Activated T-helper 2 cell treated with anti-CD3 and anti-CD28 coated beads, Interferon-gamma antibody, Interleukin-2, Interleukin-4, amounts not matched to agents 10 μg/mL and 5 μg/mL and 100 μg/mL, durations not matched to agents 14 hours and 24 hours and 36 hours (primary cell): ENCODE results near the gene BRDT. TPM values are rescaled to one million over a fixed set of nuclear protein-coding genes. Genes with fewer than 3 reads are reported as not detected.

ENCODE experiments used
- DNase-seq: peaks from one replicate; pipeline ENCODE4 v3.0.0; 2021; ENCODE audit warnings: low spot score
- H3K27ac Mint-ChIP-seq: one replicate; pipeline ENCODE4 v1.8.0; 2021; ENCODE audit warnings: mixed read lengths
- H3K27me3 Mint-ChIP-seq: one replicate; pipeline ENCODE4 v1.8.0; 2021; ENCODE audit warnings: low read depth, mixed read lengths
- H3K36me3 Mint-ChIP-seq: one replicate; pipeline ENCODE4 v1.8.0; 2021; ENCODE audit warnings: low read depth, mixed read lengths
- H3K4me1 Mint-ChIP-seq: one replicate; pipeline ENCODE4 v1.8.0; 2021; ENCODE audit warnings: low read depth, mixed read lengths
- H3K4me3 Mint-ChIP-seq: one replicate; pipeline ENCODE4 v1.8.0; 2021; ENCODE audit warnings: low read depth, mild to moderate bottlenecking, moderate library complexity, mixed read lengths
- H3K9me3 Mint-ChIP-seq: one replicate; pipeline ENCODE4 v1.8.0; 2021; ENCODE audit warnings: mixed read lengths
- intact Hi-C: fragments of 100-400 bp; cut with micrococcal nuclease; formaldehyde crosslinking; loops from one replicate; pipeline ENCODE4 v1.15.1; 2023
- total RNA-seq: library from RNA; stranded (reverse); gene quantifications from 2 replicates; pipeline ENCODE4 v1.2.3, GENCODE V29; 2022

The BRDT gene
- not detected in 2 replicates for total RNA-seq

DNA sequence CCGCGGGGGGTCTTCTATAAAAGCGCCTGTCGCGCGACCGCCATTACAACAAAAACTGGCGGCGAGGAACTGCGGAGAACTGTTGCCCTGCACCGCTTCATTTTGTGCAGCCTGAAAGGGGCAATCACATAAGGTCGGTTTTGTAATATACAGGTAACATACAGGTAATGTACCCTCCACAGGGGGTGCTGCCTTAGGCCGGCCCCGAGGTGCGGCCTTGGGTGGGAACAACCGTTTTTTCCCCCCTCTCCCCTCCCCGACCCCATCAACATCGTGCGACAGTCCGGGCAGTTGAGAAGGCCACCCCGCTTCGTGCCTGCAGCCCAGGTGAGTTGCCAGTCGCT lies at the start of gene BRDT:
Gene BRDT, plus strand, starts transcription at position 46 of the 344 bp plus-strand sequence. CDS start 13,354 bp downstream, outside the sequence.
- H3K27me3 Mint-ChIP-seq, result peaks cover 4% of the 10 kb centered on the region
- peak within 1 kb of the TSS; percentile 34 for H3K4me3 Mint-ChIP-seq
- peaks cover 16% of the 10 kb centered on the region for H3K4me1 Mint-ChIP-seq
- no peaks in the 10 kb centered on the region for H3K36me3 Mint-ChIP-seq
- intact Hi-C loops, result loop anchor here (10.0 kb wide), 1 partner anchor 45 kb away; no protein-coding TSS in a partner anchor
- H3K27ac Mint-ChIP-seq, result peak within 1 kb of the TSS; percentile 65
- peaks cover 9% of the 10 kb centered on the region for H3K9me3 Mint-ChIP-seq
- DNase-seq, result no peak

DNA sequence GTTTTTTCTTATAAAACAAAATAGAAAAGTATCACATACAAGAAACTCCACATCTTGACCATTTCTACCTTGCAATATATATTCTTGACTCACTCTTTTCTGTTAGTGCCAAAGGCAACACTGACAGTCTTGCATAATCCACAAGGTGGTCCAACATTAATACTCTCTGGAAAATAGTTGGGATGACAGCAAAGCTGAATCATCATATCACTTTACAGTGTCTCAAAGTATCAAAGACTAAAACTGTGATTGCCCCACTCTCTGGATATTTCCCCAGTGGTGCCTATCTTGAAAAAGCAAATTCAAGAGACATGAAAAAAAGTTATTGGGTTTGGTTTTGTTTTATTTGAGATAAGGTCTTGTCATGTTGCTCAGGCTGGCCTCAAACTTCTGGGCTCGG lies 48.6 kb upstream of the BRDT start:
- no peaks in the 10 kb centered on the region for H3K36me3 Mint-ChIP-seq
- intact Hi-C loops, result no loop called here

DNA sequence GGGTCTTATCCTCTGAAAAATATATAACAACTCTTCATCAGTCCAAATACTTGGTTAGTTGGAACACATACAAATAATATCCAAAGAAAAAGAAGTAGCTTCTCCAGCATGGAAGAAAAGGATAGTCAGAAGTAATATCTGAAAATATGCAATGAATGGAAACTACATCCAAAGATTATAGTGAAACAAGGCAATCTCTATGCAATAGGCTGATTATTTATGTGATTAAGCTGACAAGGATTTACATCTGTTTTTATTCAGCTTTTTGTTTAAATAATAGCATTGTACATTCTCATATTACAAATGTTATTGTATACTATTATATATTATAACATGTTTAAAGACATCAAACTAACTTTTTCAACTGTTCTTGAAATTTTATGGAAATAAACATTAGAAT lies 48.0 kb upstream of the BRDT start:
- no peak for DNase-seq
- H3K4me3 Mint-ChIP-seq, result no peak overlapping the region
- H3K9me3 Mint-ChIP-seq, result no peaks in the 10 kb centered on the region
- intact Hi-C loops, result no loop called here
- peaks cover 6% of the 10 kb centered on the region for H3K27me3 Mint-ChIP-seq
- H3K4me1 Mint-ChIP-seq, result peaks cover 2% of the 10 kb centered on the region
- H3K36me3 Mint-ChIP-seq, result no peaks in the 10 kb centered on the region
- H3K27ac Mint-ChIP-seq, result no peak overlapping the region

More for the DNA sequence above, 48.6 kb upstream of the BRDT start:
- H3K4me1 Mint-ChIP-seq, result peaks cover 8% of the 10 kb centered on the region
- no peaks in the 10 kb centered on the region for H3K9me3 Mint-ChIP-seq
- H3K27me3 Mint-ChIP-seq, result peaks cover 6% of the 10 kb centered on the region
- H3K27ac Mint-ChIP-seq, result no peak overlapping the region
- no peak for DNase-seq
- no peak overlapping the region for H3K4me3 Mint-ChIP-seq

DNA sequence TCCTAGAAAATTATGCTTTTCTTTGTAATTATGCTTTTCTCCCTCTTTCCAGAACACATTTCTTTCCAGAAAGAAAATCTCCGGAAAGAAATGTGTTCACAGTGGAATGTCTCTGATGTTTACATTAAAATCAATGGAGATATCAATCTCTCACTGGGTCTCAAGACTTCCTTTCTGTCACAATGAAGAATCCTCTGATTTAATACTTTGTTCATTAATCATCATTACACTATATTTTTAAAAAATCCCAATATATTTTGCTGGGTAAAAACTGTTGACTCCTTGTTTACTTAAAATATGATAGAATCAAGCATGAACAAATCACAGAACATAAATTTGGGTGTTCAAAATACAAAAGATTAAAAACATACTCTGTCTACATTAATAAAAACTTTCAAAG lies 36.9 kb upstream of the BRDT start:
- peaks cover 5% of the 10 kb centered on the region for H3K27me3 Mint-ChIP-seq
- intact Hi-C loops, result no loop called here
- no peaks in the 10 kb centered on the region for H3K9me3 Mint-ChIP-seq
- no peak overlapping the region for H3K27ac Mint-ChIP-seq
- H3K4me3 Mint-ChIP-seq, result no peak overlapping the region
- H3K4me1 Mint-ChIP-seq, result peaks cover 5% of the 10 kb centered on the region
- DNase-seq, result no peak
- no peaks in the 10 kb centered on the region for H3K36me3 Mint-ChIP-seq

DNA sequence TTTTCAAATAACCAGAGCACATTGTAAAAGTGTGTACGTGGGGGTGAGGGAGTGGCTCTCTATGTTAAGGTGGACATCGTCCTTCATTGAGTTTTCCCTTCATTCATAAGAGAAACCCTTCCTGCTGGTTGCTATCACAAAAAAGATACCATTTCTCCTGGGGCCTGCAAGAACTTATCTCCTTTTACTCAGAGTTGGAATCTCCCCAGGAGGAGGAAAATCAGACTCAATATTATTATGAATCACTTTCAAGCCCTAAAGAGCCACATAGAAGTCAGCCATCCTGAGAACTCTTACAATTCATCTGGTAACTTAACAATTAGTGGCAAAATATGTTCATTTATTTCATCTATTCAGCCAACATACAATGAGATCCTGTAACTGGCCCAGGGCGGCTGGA lies 36.2 kb upstream of the BRDT start:
- Mint-ChIP-seq H3K36me3 (no peaks in the 10 kb centered on the region), H3K4me3 (no peak overlapping the region), H3K27me3 (peaks cover 5% of the 10 kb centered on the region), H3K9me3 (no peaks in the 10 kb centered on the region), H3K4me1 (peaks cover 5% of the 10 kb centered on the region), H3K27ac (no peak overlapping the region)
- intact Hi-C loops, result no loop called here
- DNase-seq, result no peak

DNA sequence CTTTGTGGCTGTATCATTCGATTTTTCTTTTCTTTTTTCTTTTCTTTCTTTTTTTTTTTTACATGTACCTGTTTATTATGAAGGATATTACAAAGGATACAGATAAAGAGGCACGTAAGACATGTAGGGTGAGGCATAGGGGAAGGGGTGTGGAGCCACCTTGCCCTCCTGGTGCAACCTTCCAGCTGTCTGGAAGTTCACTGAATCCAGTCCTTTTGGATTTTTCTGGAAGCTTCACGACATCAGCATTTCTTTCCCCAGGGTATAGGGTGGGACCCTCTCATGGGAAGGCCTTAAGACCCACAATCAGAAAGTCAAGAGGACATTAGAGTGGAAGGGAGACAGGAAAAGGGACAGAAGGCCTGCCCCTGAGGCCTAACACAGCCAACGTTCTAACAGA lies 33.2 kb upstream of the BRDT start:
- no peak overlapping the region for H3K4me3 Mint-ChIP-seq
- H3K9me3 Mint-ChIP-seq, result no peaks in the 10 kb centered on the region
- intact Hi-C loops, result no loop called here
- H3K27me3 Mint-ChIP-seq, result peaks cover 5% of the 10 kb centered on the region
- H3K36me3 Mint-ChIP-seq, result no peaks in the 10 kb centered on the region
- DNase-seq, result no peak
- H3K4me1 Mint-ChIP-seq, result peaks cover 5% of the 10 kb centered on the region
- no peak overlapping the region for H3K27ac Mint-ChIP-seq

DNA sequence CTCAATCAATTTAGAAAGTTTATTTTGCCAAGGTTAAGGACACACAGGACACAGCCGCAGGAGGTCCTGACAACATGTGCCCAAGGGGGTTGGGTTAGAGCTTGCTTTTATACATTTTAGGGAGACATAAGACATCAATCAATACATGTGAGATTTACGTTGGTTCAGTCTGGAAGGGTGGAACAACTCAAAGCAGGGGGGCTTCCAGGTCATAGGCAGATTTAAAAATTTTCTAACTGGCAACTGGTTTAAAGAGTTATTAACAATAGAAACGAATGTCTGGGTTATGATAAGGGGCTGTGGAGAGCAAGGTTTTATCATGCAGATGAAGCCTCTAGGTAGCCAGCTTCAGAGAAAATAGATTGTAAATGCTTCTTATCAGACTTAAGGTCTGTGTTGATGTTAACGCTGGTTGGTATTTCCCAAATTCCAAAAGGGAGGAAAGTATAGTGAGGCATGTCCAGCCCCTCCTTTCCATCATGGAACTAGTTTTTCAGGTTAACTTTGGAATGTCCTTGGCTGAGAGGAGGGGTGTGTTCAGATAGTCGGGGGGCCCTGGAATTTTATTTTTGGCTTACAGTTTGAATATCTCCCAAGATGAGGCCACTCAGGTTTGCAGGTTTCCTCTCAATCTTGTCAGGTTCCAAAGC lies 32.3 kb upstream of the BRDT start:
- Mint-ChIP-seq H3K36me3 (no peaks in the 10 kb centered on the region), H3K4me3 (no peak overlapping the region), H3K9me3 (no peaks in the 10 kb centered on the region), H3K27ac (no peak overlapping the region), H3K4me1 (peaks cover 5% of the 10 kb centered on the region), H3K27me3 (peaks cover 5% of the 10 kb centered on the region)
- intact Hi-C loops, result no loop called here
- DNase-seq, result no peak

DNA sequence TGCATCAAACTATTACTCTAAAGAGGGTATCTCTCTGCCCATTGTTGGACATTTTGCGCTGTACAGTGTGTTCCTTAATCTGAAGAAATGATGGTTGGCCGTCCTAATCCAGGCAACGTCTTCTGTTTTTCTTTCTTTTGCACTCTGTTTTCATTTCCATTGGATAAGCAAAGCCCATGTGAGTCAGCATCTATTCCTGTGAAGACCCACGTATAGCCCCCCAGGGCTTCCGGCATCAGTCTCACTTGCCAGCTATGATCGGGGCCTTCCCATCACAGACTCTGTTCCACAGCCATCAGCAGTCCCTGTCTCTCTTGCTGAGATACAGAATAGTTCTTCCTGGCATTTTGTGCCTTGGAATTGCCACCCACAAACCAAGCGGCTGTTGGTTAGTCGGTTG lies 29.2 kb upstream of the BRDT start:
- H3K4me1 Mint-ChIP-seq, result peaks cover 10% of the 10 kb centered on the region
- intact Hi-C loops, result loop anchor here (10.0 kb wide), 1 partner anchor 45 kb away; no protein-coding TSS in a partner anchor
- no peaks in the 10 kb centered on the region for H3K36me3 Mint-ChIP-seq
- DNase-seq, result no peak
- no peaks in the 10 kb centered on the region for H3K9me3 Mint-ChIP-seq
- no peaks in the 10 kb centered on the region for H3K27me3 Mint-ChIP-seq
- no peak overlapping the region for H3K27ac Mint-ChIP-seq
- H3K4me3 Mint-ChIP-seq, result no peak overlapping the region

DNA sequence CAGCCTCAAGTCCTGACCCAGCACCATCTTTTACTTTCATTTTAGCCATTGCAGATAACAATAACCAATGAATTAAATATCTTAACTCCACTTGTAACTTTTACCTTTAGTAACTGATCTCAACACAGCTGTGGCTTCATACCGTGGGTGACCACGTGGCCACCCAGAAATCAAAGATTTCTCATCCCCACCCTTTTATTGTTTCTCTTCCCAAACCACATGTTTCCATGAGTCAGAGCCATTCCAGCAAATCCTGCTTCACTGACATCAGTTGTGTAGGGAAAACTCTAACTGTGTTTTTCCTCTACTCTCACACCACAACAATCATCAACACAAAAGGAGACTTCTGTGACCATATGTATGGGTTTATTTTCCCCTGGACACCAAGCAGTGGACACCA lies 25.1 kb upstream of the BRDT start:
- DNase-seq, result no peak
- H3K27ac Mint-ChIP-seq, result no peak overlapping the region
- no peak overlapping the region for H3K4me3 Mint-ChIP-seq
- H3K27me3 Mint-ChIP-seq, result no peaks in the 10 kb centered on the region
- peaks cover 10% of the 10 kb centered on the region for H3K4me1 Mint-ChIP-seq
- no peaks in the 10 kb centered on the region for H3K9me3 Mint-ChIP-seq
- intact Hi-C loops, result loop anchor here (10.0 kb wide), 1 partner anchor 49 kb away; no protein-coding TSS in a partner anchor
- H3K36me3 Mint-ChIP-seq, result no peaks in the 10 kb centered on the region

DNA sequence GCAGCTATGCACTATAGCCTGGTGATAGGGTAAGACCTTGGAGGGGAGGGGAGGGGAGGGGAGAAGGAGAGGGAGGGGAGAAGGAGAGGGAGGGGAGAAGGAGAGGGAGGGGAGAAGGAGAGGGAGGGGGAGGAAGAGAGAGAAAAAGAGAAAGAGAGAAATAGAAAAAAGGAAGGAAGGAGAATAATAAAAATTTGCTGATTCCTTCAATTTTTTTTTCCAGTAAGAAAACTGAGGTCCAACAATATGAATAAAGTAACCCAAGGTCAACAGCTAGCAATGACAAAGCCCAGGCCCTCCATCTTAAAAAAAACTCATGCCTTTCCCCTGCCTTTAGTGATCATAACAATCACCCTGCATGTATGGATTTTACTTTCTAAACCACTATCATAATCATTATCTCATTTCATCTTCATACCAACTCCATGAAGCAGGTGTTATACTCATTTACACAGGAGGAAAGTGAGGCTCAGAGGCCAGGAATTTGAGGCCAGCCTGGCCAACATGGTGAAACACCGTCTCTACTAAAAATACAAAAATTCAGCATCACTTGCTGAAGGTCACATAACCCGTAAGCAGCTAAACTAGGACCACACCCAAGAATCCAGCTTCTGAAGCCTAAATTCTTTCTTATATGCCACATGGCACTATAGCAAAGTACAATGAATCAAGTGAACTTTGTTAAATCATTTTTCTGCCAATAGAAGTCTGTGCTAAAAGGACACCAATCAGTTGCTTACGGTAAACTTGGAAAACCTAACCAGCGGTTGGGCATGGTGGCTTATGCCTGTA lies 23.4 kb upstream of the BRDT start:
- H3K9me3 Mint-ChIP-seq, result no peaks in the 10 kb centered on the region
- no peaks in the 10 kb centered on the region for H3K36me3 Mint-ChIP-seq
- no peak for DNase-seq
- no peak overlapping the region for H3K4me3 Mint-ChIP-seq
- intact Hi-C loops, result loop anchor here (2.0 to 10.0 kb wide), 5 partner anchors 34 to 759 kb away; partner anchors contain the start of gene HFM1
- peaks cover 10% of the 10 kb centered on the region for H3K4me1 Mint-ChIP-seq
- no peaks in the 10 kb centered on the region for H3K27me3 Mint-ChIP-seq
- H3K27ac Mint-ChIP-seq, result no peak overlapping the region

DNA sequence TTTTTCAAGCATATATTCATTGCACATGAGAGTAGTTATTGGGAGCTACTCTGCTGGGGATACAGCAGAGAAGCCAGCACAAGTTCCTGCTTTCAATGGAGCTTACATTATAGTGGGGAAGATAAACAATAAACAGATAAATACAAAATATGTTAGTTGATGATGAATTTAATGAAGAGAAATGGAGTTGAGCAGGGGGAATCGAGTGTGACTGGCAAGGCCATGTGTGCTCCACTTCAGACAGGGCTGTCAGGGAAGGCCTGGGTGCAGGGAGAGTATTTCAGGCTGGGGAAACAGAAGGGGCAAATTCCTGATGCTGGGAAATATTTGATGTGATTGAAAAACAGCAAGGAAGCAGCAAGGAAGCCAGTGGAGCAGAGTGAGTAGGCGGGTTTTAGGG lies 21.2 kb upstream of the BRDT start:
- peaks cover 10% of the 10 kb centered on the region for H3K4me1 Mint-ChIP-seq
- no peaks in the 10 kb centered on the region for H3K9me3 Mint-ChIP-seq
- H3K4me3 Mint-ChIP-seq, result no peak overlapping the region
- no peaks in the 10 kb centered on the region for H3K27me3 Mint-ChIP-seq
- intact Hi-C loops, result loop anchor here (5.0 to 10.0 kb wide), 4 partner anchors 36 to 761 kb away; partner anchors contain the start of gene HFM1
- no peaks in the 10 kb centered on the region for H3K36me3 Mint-ChIP-seq
- H3K27ac Mint-ChIP-seq, result no peak overlapping the region
- DNase-seq, result no peak

DNA sequence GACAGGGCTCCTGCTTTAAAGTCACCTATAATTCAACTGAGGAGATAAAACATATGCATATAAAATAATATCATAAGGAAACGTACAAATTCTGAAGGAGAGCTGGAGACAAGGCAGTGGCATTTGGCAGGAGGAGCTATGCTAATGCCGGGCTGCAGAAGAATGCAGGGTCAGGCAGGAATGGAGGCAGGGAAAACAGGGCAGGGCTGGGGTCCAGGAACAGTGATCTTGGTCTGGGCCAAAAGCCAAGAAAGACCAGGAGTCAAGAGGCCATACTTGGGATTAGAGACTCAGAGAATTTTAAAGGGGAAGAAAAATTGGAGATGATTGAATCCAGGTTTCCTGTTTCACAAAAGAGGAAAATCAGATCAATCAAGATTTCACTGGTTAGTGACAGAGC lies 20.0 kb upstream of the BRDT start:
- intact Hi-C loops, result loop anchor here (5.0 to 10.0 kb wide), 4 partner anchors 37 to 762 kb away; partner anchors contain the start of gene HFM1
- Mint-ChIP-seq H3K4me1 (peaks cover 3% of the 10 kb centered on the region), H3K36me3 (no peaks in the 10 kb centered on the region), H3K4me3 (no peak overlapping the region), H3K27me3 (no peaks in the 10 kb centered on the region), H3K27ac (no peak overlapping the region), H3K9me3 (no peaks in the 10 kb centered on the region)
- DNase-seq, result no peak

DNA sequence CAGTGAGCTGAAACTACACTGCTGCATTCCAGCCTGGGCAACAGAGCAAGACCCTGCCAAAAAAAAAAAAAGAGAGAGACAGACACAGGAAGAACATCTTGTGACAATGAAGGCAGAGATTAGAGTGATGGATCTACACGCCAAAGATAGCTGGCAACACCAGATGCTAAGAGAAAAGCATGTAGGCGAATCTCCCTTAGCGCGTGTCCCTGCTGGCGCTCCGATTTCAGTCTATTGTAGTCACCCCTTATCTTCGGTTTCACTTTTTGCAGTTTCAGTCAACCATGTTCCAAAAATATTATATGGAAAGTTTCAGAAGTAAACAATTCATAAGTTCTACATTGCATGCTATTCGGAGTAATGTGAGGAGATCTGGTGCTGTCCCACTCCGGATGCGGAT lies 11.6 kb upstream of the BRDT start:
- no peaks in the 10 kb centered on the region for H3K27me3 Mint-ChIP-seq
- H3K36me3 Mint-ChIP-seq, result no peaks in the 10 kb centered on the region
- intact Hi-C loops, result no loop called here
- no peaks in the 10 kb centered on the region for H3K4me1 Mint-ChIP-seq
- DNase-seq, result no peak
- H3K27ac Mint-ChIP-seq, result no peak overlapping the region
- H3K4me3 Mint-ChIP-seq, result no peak overlapping the region
- H3K9me3 Mint-ChIP-seq, result no peaks in the 10 kb centered on the region
